H9 (cell line): Measurements from ENCODE around the gene RSBN1L. TPM values are rescaled to one million over a fixed set of nuclear protein-coding genes. Genes with fewer than 3 reads are reported as not detected.
A peak's percentile ranks its signal among the peaks of the same experiment; 100 is the strongest.

Experiments used
- DNase-seq: peaks from one replicate; pipeline ENCODE4 v3.0.0-alpha.2; 2017
- H2AFZ ChIP-seq: one replicate; pipeline ENCODE4 v1.6.1; 2013; ENCODE audit warnings: mild to moderate bottlenecking, low read length, control low read depth, moderate library complexity
- H2AK5ac ChIP-seq: 2 replicates; pipeline ENCODE4 v1.6.1; 2013; ENCODE audit warnings: low read length, control low read depth, mixed read lengths; ENCODE audit not compliant: insufficient read length
- H2BK120ac ChIP-seq: one replicate; pipeline ENCODE4 v1.6.1; 2013; ENCODE audit warnings: low read depth, mild to moderate bottlenecking, low read length, control low read depth, inconsistent platforms; ENCODE audit not compliant: poor library complexity, severe bottlenecking
- H2BK12ac ChIP-seq: 2 replicates; pipeline ENCODE4 v1.6.1; 2013; ENCODE audit warnings: low read length, control low read depth, mixed read lengths, low read depth; ENCODE audit not compliant: insufficient read length
- H2BK15ac ChIP-seq: 2 replicates; pipeline ENCODE4 v1.6.1; 2013; ENCODE audit warnings: low read depth, low read length, control low read depth
- H2BK20ac ChIP-seq: one replicate; pipeline ENCODE4 v1.6.1; 2013; ENCODE audit warnings: low read depth, mild to moderate bottlenecking, low read length, control low read depth, inconsistent platforms; ENCODE audit not compliant: poor library complexity, severe bottlenecking
- H2BK5ac ChIP-seq: 2 replicates; pipeline ENCODE4 v1.6.1; 2013; ENCODE audit warnings: low read length, control low read depth, mixed read lengths; ENCODE audit not compliant: insufficient read length
- H3K14ac ChIP-seq: 2 replicates; pipeline ENCODE4 v1.6.1; 2013; ENCODE audit warnings: low read length, control low read depth; ENCODE audit not compliant: insufficient read depth
- H3K18ac ChIP-seq: 2 replicates; pipeline ENCODE4 v1.6.1; 2013; ENCODE audit warnings: low read depth, mild to moderate bottlenecking, mixed read lengths, low read length, control low read depth; ENCODE audit not compliant: insufficient read length
- H3K23ac ChIP-seq: 2 replicates; pipeline ENCODE4 v1.6.1; 2013; ENCODE audit warnings: low read length, control low read depth, mixed read lengths, low read depth; ENCODE audit not compliant: insufficient read length
- H3K23me2 ChIP-seq: 2 replicates; pipeline ENCODE4 v1.6.1; 2013; ENCODE audit warnings: low read depth, mild to moderate bottlenecking, mixed read lengths, low read length, control low read depth; ENCODE audit not compliant: insufficient read length, poor library complexity, severe bottlenecking
- H3K27ac ChIP-seq: 2 replicates; pipeline ENCODE4 v1.5.1; 2013; ENCODE audit warnings: low read length, control low read depth, mixed read lengths, low read depth; ENCODE audit not compliant: insufficient read length
- H3K27me3 ChIP-seq: 2 replicates; pipeline ENCODE4 v1.6.1; 2013; ENCODE audit warnings: low read length, control low read depth, inconsistent platforms; ENCODE audit not compliant: insufficient read depth
- H3K4ac ChIP-seq: 2 replicates; pipeline ENCODE4 v1.6.1; 2013; ENCODE audit warnings: low read depth, mild to moderate bottlenecking, control low read depth, inconsistent platforms, low read length, moderate library complexity
- H3K4me1 ChIP-seq: 2 replicates; pipeline ENCODE4 v1.6.1; 2013; ENCODE audit warnings: low read length, control low read depth, inconsistent platforms; ENCODE audit not compliant: insufficient read depth
- H3K4me2 ChIP-seq: 2 replicates; pipeline ENCODE4 v1.6.1; 2013; ENCODE audit warnings: low read length, control low read depth, mixed read lengths; ENCODE audit not compliant: insufficient read length, insufficient read depth
- H3K56ac ChIP-seq: 2 replicates; pipeline ENCODE4 v1.6.1; 2013; ENCODE audit warnings: low read depth, mild to moderate bottlenecking, mixed read lengths, low read length, control low read depth; ENCODE audit not compliant: insufficient read length
- H3K79me1 ChIP-seq: 2 replicates; pipeline ENCODE4 v1.6.1; 2013; ENCODE audit warnings: low read depth, mild to moderate bottlenecking, moderate library complexity, low read length, control low read depth, inconsistent platforms; ENCODE audit not compliant: insufficient read depth, poor library complexity, severe bottlenecking
- H3K79me2 ChIP-seq: 2 replicates; pipeline ENCODE4 v1.6.1; 2013; ENCODE audit warnings: low read length, control low read depth, inconsistent platforms; ENCODE audit not compliant: insufficient read depth
- H3K9ac ChIP-seq: 2 replicates; pipeline ENCODE4 v1.6.1; 2013; ENCODE audit warnings: low read length, control low read depth, mixed read lengths; ENCODE audit not compliant: insufficient read length; ENCODE audit errors: extremely low read depth
- H3K9me3 ChIP-seq: one replicate; pipeline ENCODE4 v1.6.1; 2013; ENCODE audit warnings: low read depth, low read length, inconsistent platforms; ENCODE audit not compliant: control insufficient read depth
- H3T11ph ChIP-seq: one replicate; pipeline ENCODE4 v1.6.1; 2013; ENCODE audit warnings: mild to moderate bottlenecking, low read length, control low read depth, inconsistent platforms
- H4K20me1 ChIP-seq: one replicate; pipeline ENCODE4 v1.6.1; 2013; ENCODE audit not compliant: control insufficient read depth, insufficient read length, insufficient read depth
- H4K5ac ChIP-seq: 2 replicates; pipeline ENCODE4 v1.6.1; 2013; ENCODE audit warnings: low read depth, mild to moderate bottlenecking, mixed read lengths, low read length, control low read depth; ENCODE audit not compliant: insufficient read length
- H4K8ac ChIP-seq: replicated peaks from 2 replicates; pipeline ENCODE4 v1.6.1; 2013; ENCODE audit warnings: low read length, control low read depth, mixed read lengths, low read depth; ENCODE audit not compliant: insufficient read length
- H4K91ac ChIP-seq: 2 replicates; pipeline ENCODE4 v1.6.1; 2013; ENCODE audit warnings: low read depth, mild to moderate bottlenecking, moderate library complexity, mixed read lengths, low read length, control low read depth; ENCODE audit not compliant: insufficient read length
- H3K27ac Mint-ChIP-seq, 3 experiments: 2 replicates in 2 of 3; 3 replicates in 1 of 3; pipeline ENCODE4 v1.8.0; 2020 to 2021; ENCODE audit warnings: mixed read lengths in 3 of 3, mild to moderate bottlenecking in 1 of 3, moderate library complexity in 1 of 3
- H3K27me3 Mint-ChIP-seq: 2 replicates; pipeline ENCODE4 v1.8.0; 2021; ENCODE audit warnings: low read depth, mild to moderate bottlenecking, moderate library complexity, mixed read lengths
- H3K36me3 Mint-ChIP-seq, 3 experiments: 2 replicates in 2 of 3; 3 replicates in 1 of 3; pipeline ENCODE4 v1.8.0; 2020 to 2021; ENCODE audit warnings: low read depth in 3 of 3, mixed read lengths in 3 of 3; ENCODE audit not compliant: insufficient read depth in 1 of 3
- H3K4me1 Mint-ChIP-seq, 2 experiments: 2 replicates each; pipeline ENCODE4 v1.8.0; 2020; ENCODE audit warnings: mixed read lengths in 2 of 2
- H3K4me3 Mint-ChIP-seq, 2 experiments: 2 replicates in 1 of 2; 3 replicates in 1 of 2; pipeline ENCODE4 v1.8.0; 2020 to 2021; ENCODE audit warnings: mild to moderate bottlenecking in 2 of 2, mixed read lengths in 2 of 2, moderate library complexity in 1 of 2
- H3K9me3 Mint-ChIP-seq, 2 experiments: 2 replicates in 1 of 2; 3 replicates in 1 of 2; pipeline ENCODE4 v1.8.0; 2020; ENCODE audit warnings: mild to moderate bottlenecking in 2 of 2, mixed read lengths in 2 of 2, moderate library complexity in 1 of 2
- CTCF ChIP-seq: fragments of 200-600 bp; sonication (generic); conservative IDR thresholded peaks from 3 replicates; pipeline ENCODE4 v1.8.0; 2021; ENCODE audit warnings: antibody characterized with exemption, mild to moderate bottlenecking
- WGBS: extraction: QIAGEN DNeasy Blood & Tissue Kit; methylation state at CpG from one replicate; pipeline ENCODE4 v1.1.7; 2013; ENCODE audit warnings: missing lambda C conversion rate, low lambda C conversion rate, mixed read lengths; ENCODE audit not compliant: insufficient read length; ENCODE audit errors: extremely low coverage; 5-methylcytosine and 5-hydroxymethylcytosine counted together
- total RNA-seq: library from RNA; stranded (reverse); gene quantifications from 2 replicates; pipeline ENCODE4 v1.2.1, GENCODE V29; 2021

The RSBN1L gene
- total RNA-seq, 1 experiment from 2014 or later: 20.6 TPM

GRCh38 chr7:77740257-77740656, 44.0 kb downstream of the RSBN1L start:
- H2BK5ac ChIP-seq: no peak overlapping the region
- H3K9ac ChIP-seq: no peak overlapping the region
- H3K4me1 ChIP-seq: no peaks in the 10 kb centered on the region
- TF ChIP-seq CTCF: no peak
- Mint-ChIP-seq H3K27me3 (no peaks in the 10 kb centered on the region), H3K4me3 (no peak overlapping the region), H3K36me3 (peaks cover 3 to 33% (median 14%) of the 10 kb centered on the region in 3 experiments; a peak in 6 of 7 replicates), H3K27ac (peak overlapping the region in 2 of 3 experiments; percentile 2 to 92; a peak in 2 of 7 replicates), H3K9me3 (no peaks in the 10 kb centered on the region), H3K4me1 (no peaks in the 10 kb centered on the region)
- no peaks in the 10 kb centered on the region for H3K27me3 ChIP-seq
- H4K5ac ChIP-seq: no peak overlapping the region
- H3K23ac ChIP-seq: no peak overlapping the region
- no peak overlapping the region for H3K18ac ChIP-seq
- H3T11ph ChIP-seq: no peak overlapping the region
- H4K20me1 ChIP-seq: no peaks in the 10 kb centered on the region
- H2AFZ ChIP-seq: no peak overlapping the region
- H2BK120ac ChIP-seq: no peak overlapping the region
- no peak overlapping the region for H3K27ac ChIP-seq
- no peak overlapping the region for H2BK12ac ChIP-seq
- no peaks in the 10 kb centered on the region for H3K79me2 ChIP-seq
- no peaks in the 10 kb centered on the region for H3K9me3 ChIP-seq
- H3K79me1 ChIP-seq: no peaks in the 10 kb centered on the region
- no peak overlapping the region for H3K4ac ChIP-seq
- no peak overlapping the region for H2BK20ac ChIP-seq
- no peak overlapping the region for H3K4me2 ChIP-seq
- WGBS: no CpG with 5 or more reads among the region's 1 CpG
- H3K23me2 ChIP-seq: no peaks in the 10 kb centered on the region
- H4K8ac ChIP-seq: no peak overlapping the region
- no peak overlapping the region for H2AK5ac ChIP-seq
- no peak overlapping the region for H4K91ac ChIP-seq
- H3K14ac ChIP-seq: no peak overlapping the region
- no peak for DNase-seq
- H3K56ac ChIP-seq: no peak overlapping the region
- no peak overlapping the region for H2BK15ac ChIP-seq
